Coronary artery (tissue), 2 donors: Measurements from ENCODE around the gene LY86.
A peak's percentile ranks its signal among the peaks of the same experiment; 100 is the strongest.

Source experiments
- DNase-seq: peaks from one replicate; pipeline ENCODE4 v3.0.0-alpha.2; 2017; ENCODE audit warnings: low spot score
- H3K27ac ChIP-seq, 2 donors: fragments of 200-600 bp; sonication (generic); one replicate each; pipeline ENCODE4 v1.5.1; 2016 to 2019
- H3K4me3 ChIP-seq: fragments of 200-600 bp; sonication (generic); 2 replicates; pipeline ENCODE4 v1.5.1; 2016; ENCODE audit warnings: mild to moderate bottlenecking, moderate library complexity
- TF ChIP-seq, protein P1 (sequence below): fragments of 200-600 bp; sonication (generic); IDR thresholded peaks from one replicate; pipeline ENCODE4 v1.5.1; 2019; ENCODE audit warnings: antibody characterized with exemption

The LY86 gene

GRCh38 chr6:6652932-6653331, 64.4 kb downstream of the LY86 start:
- TF ChIP-seq, protein P1, sequence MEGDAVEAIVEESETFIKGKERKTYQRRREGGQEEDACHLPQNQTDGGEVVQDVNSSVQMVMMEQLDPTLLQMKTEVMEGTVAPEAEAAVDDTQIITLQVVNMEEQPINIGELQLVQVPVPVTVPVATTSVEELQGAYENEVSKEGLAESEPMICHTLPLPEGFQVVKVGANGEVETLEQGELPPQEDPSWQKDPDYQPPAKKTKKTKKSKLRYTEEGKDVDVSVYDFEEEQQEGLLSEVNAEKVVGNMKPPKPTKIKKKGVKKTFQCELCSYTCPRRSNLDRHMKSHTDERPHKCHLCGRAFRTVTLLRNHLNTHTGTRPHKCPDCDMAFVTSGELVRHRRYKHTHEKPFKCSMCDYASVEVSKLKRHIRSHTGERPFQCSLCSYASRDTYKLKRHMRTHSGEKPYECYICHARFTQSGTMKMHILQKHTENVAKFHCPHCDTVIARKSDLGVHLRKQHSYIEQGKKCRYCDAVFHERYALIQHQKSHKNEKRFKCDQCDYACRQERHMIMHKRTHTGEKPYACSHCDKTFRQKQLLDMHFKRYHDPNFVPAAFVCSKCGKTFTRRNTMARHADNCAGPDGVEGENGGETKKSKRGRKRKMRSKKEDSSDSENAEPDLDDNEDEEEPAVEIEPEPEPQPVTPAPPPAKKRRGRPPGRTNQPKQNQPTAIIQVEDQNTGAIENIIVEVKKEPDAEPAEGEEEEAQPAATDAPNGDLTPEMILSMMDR, result no peak
- Histone ChIP-seq H3K4me3 (no peak overlapping the region), H3K27ac (no peak overlapping the region)
- no peak for DNase-seq

GRCh38 chr6:6654599-6655575, 66.4 kb downstream of the LY86 start:
- Histone ChIP-seq H3K4me3 (no peak overlapping the region), H3K27ac (peak overlapping the region in 1 of 2 donors; percentile 62)
- DNase-seq, result no peak
- TF ChIP-seq, protein P1, result no peak

- Histone ChIP-seq H3K4me3 (no peak overlapping the region), H3K27ac (peak overlapping the region in 1 of 2 donors; percentile 11)
- TF ChIP-seq, protein P1, result no peak
- no peak for DNase-seq
Observed at GRCh38 chr6:6655805-6656251, 67.3 kb downstream of the LY86 start.

DNA sequence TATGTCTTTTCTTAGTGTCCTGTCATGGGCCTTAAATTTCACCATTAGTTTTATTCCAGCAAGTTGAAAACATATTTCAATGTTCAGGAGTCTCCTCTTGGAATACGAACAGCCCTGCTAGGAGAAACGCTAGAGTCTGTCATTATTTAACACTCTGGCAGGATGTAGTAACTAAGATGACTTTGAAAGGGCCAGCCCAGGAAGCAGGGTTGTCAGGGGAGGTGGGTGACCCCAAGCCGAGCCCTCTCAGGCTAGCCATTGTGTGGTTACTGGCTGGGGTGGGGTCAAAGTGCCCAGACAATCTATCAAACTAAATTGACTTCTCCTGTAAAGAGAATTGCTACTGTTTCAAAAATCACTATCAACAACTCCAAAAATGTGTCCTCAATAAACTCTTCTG, 67.8 kb downstream of the LY86 start:
- Histone ChIP-seq H3K27ac (no peak overlapping the region), H3K4me3 (no peak overlapping the region)
- no peak for DNase-seq
- TF ChIP-seq, protein P1, result no peak

DNA sequence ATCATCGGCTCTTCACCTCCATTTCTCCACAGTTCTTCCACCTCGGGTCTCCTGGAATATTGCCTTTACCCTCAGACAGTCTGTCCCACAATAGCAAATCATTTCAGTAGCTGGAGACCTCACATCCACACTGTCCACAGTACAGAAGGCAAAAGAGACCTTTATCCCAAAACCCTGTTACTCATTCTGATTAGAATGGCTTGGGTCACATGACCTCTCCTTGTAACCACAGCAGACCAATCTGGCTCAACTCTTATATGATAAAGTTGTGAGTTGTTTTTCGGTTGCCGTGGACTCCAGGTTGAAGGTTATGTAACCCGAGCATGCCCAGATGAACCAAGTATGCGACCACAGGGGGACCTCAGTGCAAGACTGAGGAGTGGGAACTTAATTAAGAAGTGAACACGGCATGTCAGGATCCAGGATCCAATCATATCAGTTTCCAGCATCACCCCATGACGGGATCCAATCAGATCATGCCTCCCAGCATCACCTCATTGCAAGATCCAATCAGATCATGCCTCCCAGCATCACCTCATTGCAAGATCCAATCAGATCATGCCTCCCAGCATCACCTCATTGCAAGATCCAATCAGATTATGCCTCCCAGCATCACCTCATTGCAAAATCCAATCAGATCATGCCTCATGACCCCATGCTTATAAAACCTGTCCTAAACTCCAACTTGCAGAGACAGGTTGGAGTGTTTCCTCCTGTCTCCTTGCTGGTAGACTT, 68.7 kb downstream of the LY86 start:
- TF ChIP-seq, protein P1, result no peak
- no peak overlapping the region for H3K27ac ChIP-seq
- H3K4me3 ChIP-seq, result no peak overlapping the region
- DNase-seq, result no peak

DNA sequence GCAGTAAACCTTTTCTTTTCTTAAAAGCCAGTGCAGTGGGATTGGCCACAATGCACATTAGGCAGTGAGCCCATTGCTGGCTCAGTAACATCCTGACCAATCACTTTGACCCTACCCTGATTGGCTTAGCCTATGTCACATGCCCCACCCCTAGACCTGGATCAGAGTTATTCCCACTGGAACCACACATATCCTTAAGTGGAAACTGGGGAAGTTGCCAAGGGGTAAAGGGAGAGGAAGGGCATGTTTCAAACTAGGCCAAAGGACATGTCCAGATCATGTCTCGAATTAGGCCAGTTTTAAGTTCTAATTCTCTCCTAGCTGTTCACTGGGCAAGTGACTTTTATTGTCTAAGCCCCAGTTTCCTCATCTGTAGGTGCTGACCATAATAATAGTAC, 69.3 kb downstream of the LY86 start:
- H3K27ac ChIP-seq, result no peak overlapping the region
- H3K4me3 ChIP-seq, result no peak overlapping the region
- no peak for DNase-seq
- TF ChIP-seq, protein P1, result no peak
